Neutrophil (primary cell): ENCODE measurements around the gene PFDN1.

Experiments used
- H3K27ac ChIP-seq: fragments of 200-600 bp; sonication (generic); 2 replicates; pipeline ENCODE4 v1.5.1; 2016; ENCODE audit warnings: mild to moderate bottlenecking, moderate library complexity
- H3K27me3 ChIP-seq: fragments of 200-600 bp; sonication (generic); 2 replicates; pipeline ENCODE4 v1.6.0; 2016; ENCODE audit warnings: mild to moderate bottlenecking
- H3K36me3 ChIP-seq: fragments of 200-600 bp; sonication (generic); 2 replicates; pipeline ENCODE4 v1.5.1; 2017
- H3K4me1 ChIP-seq, 2 experiments: fragments of 200-600 bp in 1 of 2; sonication (generic) in 1 of 2; 1 replicate in 1 of 2; 2 replicates in 1 of 2; pipeline versions ENCODE4 v1.5.1 to v1.6.1; 2013 to 2016; ENCODE audit warnings: low read depth in 1 of 2, low read length in 1 of 2, mild to moderate bottlenecking in 1 of 2, moderate library complexity in 1 of 2; ENCODE audit not compliant: control insufficient read depth in 1 of 2, insufficient read depth in 1 of 2
- H3K4me3 ChIP-seq, 2 experiments: fragments of 200-600 bp in 1 of 2; sonication (generic) in 1 of 2; 1 replicate in 1 of 2; 2 replicates in 1 of 2; pipeline ENCODE4 v1.5.1; 2013 to 2016; ENCODE audit warnings: low read depth in 1 of 2, low read length in 1 of 2, mild to moderate bottlenecking in 1 of 2, moderate library complexity in 1 of 2
- H3K9me3 ChIP-seq: fragments of 200-600 bp; sonication (generic); 2 replicates; pipeline ENCODE4 v1.5.1; 2016
- TF ChIP-seq, protein P1 (sequence below): fragments of 200-600 bp; sonication (generic); IDR thresholded peaks from 2 replicates; pipeline ENCODE4 v1.5.1; 2016; ENCODE audit warnings: antibody characterized with exemption

Gene PFDN1

DNA sequence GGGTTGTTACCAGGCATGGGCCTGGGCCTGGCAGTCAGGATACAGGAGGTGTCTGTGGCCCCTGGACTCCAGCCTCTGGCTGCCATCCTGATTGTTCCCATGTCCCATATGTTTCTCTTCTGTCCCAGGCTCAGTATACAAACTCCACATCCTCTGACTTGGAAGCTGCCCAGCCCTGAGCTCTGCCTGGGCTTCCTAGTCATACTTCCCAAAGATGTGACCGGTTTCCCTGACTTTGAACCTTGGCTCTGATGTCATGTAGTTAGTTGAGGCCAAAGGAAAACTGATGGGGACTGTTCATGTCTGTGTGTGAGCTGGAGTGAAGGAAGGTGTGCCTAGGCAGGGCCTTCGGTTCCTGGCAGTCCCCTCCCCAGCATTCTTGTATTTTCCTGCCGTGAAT lies 77.5 kb downstream of the PFDN1 start:
- Histone ChIP-seq H3K27ac (no peak overlapping the region), H3K27me3 (no peaks in the 10 kb centered on the region), H3K9me3 (no peaks in the 10 kb centered on the region), H3K36me3 (no peaks in the 10 kb centered on the region), H3K4me3 (no peak overlapping the region), H3K4me1 (peaks cover 46 to 60% of the 10 kb centered on the region in 2 experiments)
- TF ChIP-seq, protein P1, sequence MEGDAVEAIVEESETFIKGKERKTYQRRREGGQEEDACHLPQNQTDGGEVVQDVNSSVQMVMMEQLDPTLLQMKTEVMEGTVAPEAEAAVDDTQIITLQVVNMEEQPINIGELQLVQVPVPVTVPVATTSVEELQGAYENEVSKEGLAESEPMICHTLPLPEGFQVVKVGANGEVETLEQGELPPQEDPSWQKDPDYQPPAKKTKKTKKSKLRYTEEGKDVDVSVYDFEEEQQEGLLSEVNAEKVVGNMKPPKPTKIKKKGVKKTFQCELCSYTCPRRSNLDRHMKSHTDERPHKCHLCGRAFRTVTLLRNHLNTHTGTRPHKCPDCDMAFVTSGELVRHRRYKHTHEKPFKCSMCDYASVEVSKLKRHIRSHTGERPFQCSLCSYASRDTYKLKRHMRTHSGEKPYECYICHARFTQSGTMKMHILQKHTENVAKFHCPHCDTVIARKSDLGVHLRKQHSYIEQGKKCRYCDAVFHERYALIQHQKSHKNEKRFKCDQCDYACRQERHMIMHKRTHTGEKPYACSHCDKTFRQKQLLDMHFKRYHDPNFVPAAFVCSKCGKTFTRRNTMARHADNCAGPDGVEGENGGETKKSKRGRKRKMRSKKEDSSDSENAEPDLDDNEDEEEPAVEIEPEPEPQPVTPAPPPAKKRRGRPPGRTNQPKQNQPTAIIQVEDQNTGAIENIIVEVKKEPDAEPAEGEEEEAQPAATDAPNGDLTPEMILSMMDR = no peak

DNA sequence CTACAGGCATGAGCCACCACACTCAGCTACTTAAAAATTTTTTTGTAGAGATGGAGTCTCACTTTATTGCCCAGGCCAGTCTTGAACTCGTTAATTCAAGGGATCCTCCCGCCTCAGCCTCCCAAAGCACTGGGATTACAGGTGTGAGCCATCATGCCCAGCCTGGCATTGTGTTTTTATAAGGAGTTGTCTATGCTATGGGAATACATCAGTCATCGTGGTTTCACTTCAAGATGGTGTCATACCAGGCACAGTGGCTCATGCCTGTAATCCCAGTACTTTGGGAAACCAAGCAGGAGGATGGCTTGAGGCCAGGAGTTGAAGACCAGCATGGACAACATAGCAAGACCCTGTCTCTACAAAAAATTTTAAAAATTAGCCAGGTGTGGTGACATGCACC lies 78.2 kb downstream of the PFDN1 start:
- TF ChIP-seq, protein P1 = no peak
- H3K9me3 ChIP-seq = no peaks in the 10 kb centered on the region
- H3K27ac ChIP-seq = no peak overlapping the region
- no peaks in the 10 kb centered on the region for H3K27me3 ChIP-seq
- H3K36me3 ChIP-seq = no peaks in the 10 kb centered on the region
- no peak overlapping the region for H3K4me3 ChIP-seq
- H3K4me1 ChIP-seq = peaks cover 53 to 67% of the 10 kb centered on the region in 2 experiments

DNA sequence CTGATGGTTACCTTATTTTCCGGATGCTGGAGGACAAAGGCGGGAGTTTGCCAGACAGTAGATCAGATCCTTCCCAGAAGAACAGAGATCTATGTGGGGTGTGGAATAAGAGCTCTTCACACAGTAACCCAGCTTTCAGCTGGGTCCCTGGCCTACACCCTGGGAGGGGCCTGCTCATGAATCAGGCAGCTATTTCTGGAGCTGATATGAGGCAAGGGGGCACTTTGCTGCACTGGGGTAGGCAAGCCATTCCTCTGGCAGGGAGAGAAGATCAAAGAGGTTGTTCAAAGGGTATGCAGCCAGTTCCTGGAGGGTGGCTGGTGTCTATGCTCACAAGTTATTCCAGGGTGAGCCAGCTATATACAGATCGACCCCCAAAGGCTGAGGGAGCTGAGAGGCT lies 79.3 kb downstream of the PFDN1 start:
- no peaks in the 10 kb centered on the region for H3K36me3 ChIP-seq
- H3K4me1 ChIP-seq = peaks cover 57 to 71% of the 10 kb centered on the region in 2 experiments
- H3K9me3 ChIP-seq = no peaks in the 10 kb centered on the region
- no peaks in the 10 kb centered on the region for H3K27me3 ChIP-seq
- TF ChIP-seq, protein P1 = no peak
- no peak overlapping the region for H3K4me3 ChIP-seq
- H3K27ac ChIP-seq = no peak overlapping the region

DNA sequence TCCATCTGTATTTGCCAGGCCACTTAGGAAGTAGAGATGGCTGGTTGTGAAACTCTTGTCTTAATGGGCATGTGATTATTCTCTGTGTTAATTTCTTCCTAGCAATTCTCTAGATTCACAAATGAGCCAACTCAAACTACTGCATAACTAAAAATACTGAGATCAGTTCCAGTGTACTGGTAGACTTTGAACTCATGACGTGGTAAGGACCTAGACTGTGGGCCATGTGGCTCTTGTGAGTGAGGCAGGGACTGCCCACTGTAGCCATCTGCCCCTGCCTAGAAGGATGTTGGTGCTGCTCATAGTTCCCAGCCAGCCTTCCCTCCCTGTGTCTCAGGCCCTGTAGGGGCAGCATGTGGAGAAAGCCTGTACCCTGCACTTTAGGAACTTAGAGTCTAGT lies 80.5 kb downstream of the PFDN1 start:
- TF ChIP-seq, protein P1 = no peak
- Histone ChIP-seq H3K4me3 (no peak overlapping the region), H3K27ac (peak overlapping the region; percentile 51), H3K9me3 (no peaks in the 10 kb centered on the region), H3K36me3 (no peaks in the 10 kb centered on the region), H3K4me1 (peaks cover 57 to 68% of the 10 kb centered on the region in 2 experiments), H3K27me3 (no peaks in the 10 kb centered on the region)

DNA sequence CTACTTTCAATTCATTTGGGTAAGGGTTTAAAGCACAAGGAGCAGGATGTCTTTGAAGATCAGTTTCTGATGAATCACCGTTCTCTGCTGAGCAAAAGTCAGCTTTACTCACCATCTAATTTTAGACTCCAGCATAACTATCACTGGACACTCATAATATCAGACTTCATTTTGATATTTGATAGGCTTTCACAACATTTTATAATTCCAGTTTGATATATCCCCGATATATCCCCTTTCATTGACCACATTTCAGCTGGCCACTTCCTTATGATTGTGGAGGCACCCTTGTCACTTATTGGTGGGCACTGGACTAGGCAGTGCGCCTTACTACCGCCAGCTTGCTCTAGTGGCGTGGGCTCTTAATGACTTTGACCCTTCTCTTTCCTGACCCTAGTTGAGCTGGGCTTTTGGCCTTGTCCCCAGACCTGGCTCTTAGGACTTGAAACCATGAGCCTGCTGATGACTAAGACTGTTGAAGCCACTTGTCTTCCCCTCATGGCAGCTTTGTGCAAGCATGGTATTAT lies 81.1 kb downstream of the PFDN1 start:
- TF ChIP-seq, protein P1 = no peak
- Histone ChIP-seq H3K9me3 (no peaks in the 10 kb centered on the region), H3K27me3 (no peaks in the 10 kb centered on the region), H3K36me3 (no peaks in the 10 kb centered on the region), H3K4me3 (no peak overlapping the region), H3K4me1 (peaks cover 62 to 72% of the 10 kb centered on the region in 2 experiments), H3K27ac (peak overlapping the region; percentile 51)

DNA sequence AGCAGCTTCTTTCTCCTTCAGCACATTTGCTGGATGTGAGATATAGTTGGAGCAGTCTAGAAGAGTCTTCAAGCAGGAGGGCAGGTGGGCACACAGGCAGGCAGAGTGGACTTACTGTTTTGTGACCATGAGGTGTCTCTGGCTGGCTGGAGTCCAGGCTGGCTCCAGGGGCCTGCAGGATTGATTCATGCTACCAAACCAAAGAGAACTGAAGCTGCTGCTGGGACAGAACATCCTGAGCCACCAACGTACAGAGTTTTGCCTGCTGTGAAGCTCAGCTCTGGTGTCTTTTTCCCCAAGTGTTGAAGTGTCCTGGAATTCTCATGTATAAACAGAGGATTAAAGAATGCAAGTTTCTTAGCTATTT lies 82.2 kb downstream of the PFDN1 start:
- H3K27ac ChIP-seq = peak overlapping the region; percentile 51
- H3K4me3 ChIP-seq = no peak overlapping the region
- H3K9me3 ChIP-seq = no peaks in the 10 kb centered on the region
- no peaks in the 10 kb centered on the region for H3K27me3 ChIP-seq
- no peaks in the 10 kb centered on the region for H3K36me3 ChIP-seq
- H3K4me1 ChIP-seq = peaks cover 73 to 81% of the 10 kb centered on the region in 2 experiments
- TF ChIP-seq, protein P1 = no peak
